Activated CD8-positive, alpha-beta memory T cell treated with anti-CD3 and anti-CD28 coated beads for 24 hours (primary cell): ENCODE results near the gene VWA1.
A peak's percentile ranks its signal among the peaks of the same experiment; 100 is the strongest.
"Not testable (repeated sequence)": the region's sequence is repeated elsewhere in the genome, so short reads cannot be mapped to it uniquely, and the experiment has no call there.

Source experiments
- DNase-seq: peaks from one replicate; pipeline ENCODE4 v3.0.0-alpha.2; 2020

The VWA1 gene

DNA sequence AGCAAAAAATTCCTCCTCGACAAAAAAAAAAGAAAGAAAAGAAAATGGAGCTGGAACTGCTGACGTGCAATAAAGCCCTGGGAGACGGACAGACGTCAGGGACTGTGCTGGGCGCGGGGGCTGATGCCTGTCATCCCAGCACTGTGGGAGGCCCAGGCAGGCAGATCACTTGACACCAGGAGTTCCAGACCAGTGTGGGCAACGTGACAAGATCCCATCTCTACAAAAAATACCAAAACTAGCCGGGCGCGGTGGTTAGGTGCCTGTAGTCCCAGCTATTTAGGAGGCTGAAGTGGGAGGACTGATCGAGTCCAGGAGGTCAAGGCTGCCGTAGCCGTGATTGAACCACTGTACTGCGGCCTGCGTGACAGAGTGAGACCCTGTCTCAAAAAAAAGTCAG lies 10.8 kb upstream of the VWA1 start:
- DNase-seq, result no peak

- no peak for DNase-seq
Measured at GRCh38 chr1:1425426-1425752, 10.1 kb upstream of the VWA1 start.

GRCh38 chr1:1425753-1426495 lies 9.6 kb upstream of the VWA1 start:
- DNase-seq, result no peak

GRCh38 chr1:1426496-1427105 lies 8.9 kb upstream of the VWA1 start:
- DNase-seq, result no peak

- DNase-seq, result no peak
Measured at GRCh38 chr1:1427106-1427819, 8.2 kb upstream of the VWA1 start.

GRCh38 chr1:1427820-1428148 lies 7.7 kb upstream of the VWA1 start:
- no peak for DNase-seq

- DNase-seq, result no peak
Measured at GRCh38 chr1:1428174-1428573, 7.3 kb upstream of the VWA1 start.

DNA sequence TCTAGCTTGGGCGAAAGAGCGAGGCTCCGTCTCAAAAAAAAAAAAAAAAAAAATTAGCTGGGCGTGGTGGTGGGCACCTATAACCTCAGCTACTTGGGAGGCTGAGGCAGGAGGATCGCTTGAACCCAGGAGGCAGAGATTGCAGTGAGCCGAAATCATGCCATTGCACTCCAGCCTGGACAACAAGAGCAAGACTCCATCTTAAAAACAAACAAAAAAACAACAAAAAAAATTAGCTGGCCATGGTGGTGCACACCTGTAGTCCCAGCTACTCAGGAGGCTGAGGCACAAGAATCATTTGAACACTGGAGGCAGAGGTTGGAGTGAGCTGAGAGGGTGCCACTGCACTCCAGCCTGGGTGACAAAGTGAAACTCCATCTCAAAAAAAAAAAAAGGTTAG lies 6.5 kb upstream of the VWA1 start:
- DNase-seq, result not testable (repeated sequence)

DNA sequence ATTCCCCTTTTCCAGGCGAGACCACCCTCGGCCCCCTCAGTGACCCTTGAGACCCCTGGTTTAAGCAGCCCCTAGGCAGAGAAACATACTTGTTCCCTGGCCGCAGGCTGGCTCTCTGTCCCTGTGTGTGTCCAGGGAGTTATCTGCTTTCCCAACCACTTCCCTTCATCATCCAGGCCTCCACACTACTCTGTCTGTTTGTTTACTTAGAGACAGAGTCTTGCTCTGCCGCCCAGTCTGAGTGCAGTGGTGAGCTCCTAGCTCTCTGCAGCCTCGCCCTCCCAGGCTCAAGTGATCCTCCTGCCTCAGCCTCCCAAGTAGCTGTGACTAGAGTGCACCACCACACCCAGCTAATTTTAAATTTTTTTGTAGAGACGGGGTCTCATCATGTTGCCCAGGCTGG lies 5.8 kb upstream of the VWA1 start:
- no peak for DNase-seq

DNA sequence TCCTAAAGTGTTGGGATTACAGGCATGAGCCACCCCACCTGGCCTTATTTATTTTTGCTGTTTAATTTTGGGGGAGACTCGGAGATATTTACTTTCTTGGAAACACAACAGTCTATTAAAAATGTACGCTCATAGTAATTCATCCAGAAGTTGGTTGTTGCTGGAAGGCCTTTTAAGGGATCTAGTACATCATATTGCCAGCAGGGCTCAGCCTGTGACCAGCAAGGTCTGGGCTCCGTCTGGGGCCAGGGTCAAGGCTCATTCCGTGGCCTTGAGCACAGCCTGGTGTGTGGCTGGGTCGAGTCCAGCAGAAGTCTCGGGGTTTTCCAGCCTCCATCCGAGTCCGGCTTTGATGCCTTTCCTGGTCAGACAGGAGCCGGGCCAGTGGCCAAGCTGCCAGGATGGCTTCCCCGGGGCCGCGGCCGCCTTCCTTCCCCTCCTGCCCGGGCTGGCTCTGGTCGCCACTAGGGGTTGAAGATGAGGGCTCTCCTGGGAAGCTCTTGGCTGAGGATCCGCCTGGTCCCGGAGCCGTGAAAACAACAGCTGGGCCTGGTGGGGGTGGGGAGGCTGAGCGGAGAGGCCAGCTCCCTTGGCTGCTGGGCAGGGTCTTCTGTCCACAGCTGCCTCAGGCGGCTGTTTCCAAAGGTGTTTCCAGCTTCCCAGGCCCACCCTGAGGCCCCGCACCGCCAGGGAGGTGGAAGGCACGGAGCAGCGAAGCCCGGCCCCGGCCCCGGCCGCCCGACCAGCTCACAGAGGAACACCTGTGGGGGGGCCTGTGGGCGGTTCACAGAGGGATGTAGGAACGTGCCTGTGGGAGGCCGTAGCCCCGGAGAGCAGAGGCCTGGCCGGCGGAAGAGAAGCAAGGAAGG lies 5.1 kb upstream of the VWA1 start:
- DNase-seq, result no peak

- DNase-seq, result no peak
Measured at GRCh38 chr1:1430992-1431844, 4.3 kb upstream of the VWA1 start.

- DNase-seq, result no peak
Measured at GRCh38 chr1:1431845-1432273, 3.6 kb upstream of the VWA1 start.

DNA sequence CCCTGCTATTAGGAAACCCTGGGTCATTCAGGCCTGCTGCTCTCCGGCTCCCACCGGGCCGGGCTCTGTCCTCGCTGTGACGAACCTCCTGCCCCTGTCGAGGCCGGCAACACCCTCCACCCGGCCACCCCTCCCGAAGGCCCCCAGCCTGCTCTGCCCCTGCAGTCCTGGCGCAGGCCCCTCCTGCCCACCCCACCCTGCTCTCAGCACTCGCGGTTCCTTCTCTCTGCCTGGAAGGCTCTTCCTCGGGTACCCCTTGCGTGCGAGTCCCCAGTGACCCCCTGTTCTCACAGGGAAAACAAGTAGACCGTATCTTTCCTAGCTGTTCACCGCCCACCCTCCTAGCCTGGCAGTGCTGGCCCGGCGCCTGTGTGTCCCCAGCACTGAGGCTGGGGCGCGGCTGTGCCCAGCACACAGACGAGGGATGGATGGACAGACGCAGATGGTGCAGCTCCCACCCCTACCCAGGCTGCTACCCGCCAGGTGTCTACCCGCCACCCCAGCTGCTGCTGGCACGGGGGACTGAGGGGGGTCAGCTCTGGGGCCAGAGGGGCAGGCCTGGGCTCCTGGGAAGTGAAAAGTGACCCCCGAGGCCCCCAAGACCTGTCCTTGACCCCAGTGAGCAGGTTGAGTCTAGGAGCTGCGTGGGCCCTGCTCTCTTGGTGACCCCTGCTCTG lies 3.1 kb upstream of the VWA1 start:
- DNase-seq, result no peak

DNA sequence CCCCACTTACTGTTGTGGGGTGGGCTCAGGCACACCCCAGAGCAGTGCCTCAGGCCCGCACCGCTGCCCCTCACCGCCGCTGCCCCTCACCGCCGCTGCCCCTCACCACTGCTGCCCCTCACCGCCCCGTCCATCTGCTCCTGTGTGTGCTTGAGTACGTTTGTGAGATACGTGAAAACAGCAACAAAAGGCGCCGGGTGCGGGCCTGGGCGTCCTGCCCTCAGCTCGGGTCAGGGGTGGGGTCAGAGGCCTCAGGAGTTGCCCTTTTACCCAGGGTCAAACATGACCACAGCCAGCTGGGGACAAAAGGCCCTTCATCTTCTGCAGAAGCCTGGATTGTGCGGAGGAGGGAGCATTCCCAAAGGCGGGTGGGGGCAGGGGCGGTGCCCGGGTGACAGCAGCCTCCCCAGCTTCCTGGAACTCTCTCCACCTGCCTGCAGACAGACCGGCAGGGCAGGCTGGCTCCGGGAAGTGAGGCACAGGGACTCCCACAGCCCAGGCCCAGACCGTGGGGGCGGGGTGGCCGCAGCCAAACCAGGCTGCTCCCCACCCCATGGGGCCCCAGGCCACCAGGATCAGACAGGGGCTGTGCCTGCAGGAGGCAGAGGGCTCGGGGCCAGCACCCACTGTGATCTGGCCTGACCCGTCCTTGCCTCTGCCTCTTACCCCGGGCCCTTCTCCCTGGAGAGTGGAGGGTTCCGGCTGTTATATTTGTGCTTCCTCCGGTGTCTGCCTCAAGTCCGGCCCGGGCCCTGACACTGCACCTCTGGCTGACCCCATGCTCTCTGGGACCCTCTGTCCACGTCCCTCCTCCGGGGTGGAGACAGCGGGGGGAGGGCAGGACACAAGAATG lies 2.3 kb upstream of the VWA1 start:
- DNase-seq, result no peak

DNA sequence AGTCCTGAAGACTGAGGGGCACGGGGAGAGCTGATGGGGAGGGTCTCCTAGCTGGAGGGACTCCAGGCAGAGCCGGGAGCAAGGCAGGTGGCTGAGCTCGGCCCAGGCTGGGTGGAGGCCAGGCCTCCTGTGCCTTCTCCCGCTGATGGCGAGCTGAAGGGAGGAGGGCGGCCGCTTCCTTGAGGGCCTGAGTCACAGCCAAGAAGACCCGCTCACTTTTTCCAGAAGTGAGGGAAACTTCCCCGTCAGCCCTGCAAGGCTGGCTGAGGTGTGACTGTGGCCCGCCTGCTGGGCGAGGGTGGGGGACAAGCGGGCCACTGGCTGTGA lies 1.7 kb upstream of the VWA1 start:
- DNase-seq, result peak; percentile 77

DNA sequence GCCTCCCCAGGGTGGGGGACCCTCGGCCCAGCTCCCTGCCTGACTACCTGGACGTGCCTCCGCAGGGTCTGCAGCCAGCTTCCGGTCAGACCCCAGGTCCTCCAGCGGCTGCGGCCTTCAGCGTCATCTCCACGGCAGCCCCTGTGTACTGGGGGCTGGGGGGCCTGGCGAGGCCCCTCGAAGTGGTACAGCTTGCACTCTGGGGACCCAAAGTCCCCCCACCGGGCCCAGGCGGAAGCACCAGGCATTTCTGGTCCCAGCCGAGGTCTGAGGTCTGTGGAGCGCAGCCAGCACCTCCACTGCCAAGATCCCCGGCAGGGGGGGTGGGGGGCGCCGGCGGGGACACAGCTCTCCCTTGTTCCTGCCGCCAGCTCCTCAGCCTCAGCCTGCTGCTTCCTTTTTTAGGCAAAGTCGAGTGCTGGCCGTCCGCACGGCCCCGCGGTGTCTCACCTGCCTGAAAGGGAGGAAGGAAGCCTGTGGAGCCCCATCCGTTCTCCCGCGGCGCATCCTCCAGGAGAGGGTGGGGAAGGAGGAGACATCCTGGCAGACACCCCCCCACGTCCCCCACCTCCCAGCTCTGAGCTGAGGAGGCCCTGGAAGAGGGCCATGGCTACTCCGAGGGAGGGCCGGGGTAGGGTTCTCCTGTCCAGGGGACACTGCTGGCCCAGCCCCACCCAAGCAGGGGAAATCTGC lies 1.2 kb upstream of the VWA1 start:
- no peak for DNase-seq

DNA sequence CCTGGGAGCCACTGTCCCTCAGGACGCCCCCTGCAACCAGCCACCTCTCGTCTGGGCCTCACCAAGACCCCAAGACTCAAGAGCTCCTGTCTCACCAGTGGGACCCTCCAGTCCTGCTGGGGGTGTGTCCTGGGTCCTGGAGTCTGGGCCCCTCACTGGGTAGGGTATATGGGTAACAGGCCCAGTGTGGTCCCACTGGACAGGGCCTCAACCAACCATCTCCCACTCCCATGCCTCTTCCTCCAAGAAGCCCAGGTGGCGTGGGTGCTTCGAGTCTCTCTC lies 725 bp upstream of the VWA1 start:
- DNase-seq, result no peak

DNA sequence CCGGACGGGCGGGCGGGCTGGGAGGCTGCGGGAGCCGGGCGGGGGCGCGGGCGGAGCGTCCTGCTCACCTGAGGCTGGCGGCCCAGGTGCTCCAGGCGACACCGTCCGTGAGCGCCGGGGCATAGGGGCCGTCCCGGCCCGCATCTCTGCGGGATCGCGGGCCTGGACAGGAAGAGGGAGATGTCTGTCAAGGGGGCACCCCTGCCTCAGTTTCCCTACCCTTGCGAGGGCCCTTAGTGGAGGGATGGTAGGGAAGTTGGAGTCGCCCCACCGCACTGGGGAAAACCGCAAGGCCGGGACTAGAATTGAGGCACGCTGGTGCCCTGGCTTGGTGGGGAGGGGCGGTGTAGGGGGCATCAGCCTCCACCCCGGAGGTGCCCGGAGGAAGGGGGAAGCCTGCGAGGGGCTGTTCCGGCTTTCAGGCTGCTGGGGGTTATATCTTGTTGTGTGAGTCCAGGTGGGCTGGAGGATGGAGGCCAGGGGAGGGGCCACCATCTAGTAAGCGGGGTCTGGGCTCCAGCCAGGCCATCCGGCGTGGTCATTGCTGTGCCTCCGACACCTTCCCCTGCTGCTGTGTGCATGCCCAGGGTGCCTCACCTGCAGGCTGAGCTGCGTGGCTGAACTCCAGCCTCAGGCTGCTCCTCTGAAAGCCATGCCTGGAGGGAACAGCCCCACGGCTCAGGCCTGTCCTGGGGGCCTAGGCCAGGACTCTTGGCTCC lies 580 bp downstream of the VWA1 start:
- no peak for DNase-seq

- no peak for DNase-seq
Measured at GRCh38 chr1:1436630-1437032, 1.1 kb downstream of the VWA1 start.
